ENCODE data around the gene TPRN.

The TPRN gene

GRCh38 chr9:137157618-137158415 is 42.7 kb downstream of the TPRN start:
- peak; percentile 42 for DNase-seq

- DNase-seq: no peak
Measured at GRCh38 chr9:137156567-137157375, 43.8 kb downstream of the TPRN start.

GRCh38 chr9:137152844-137153405 is 47.6 kb downstream of the TPRN start:
- DNase-seq: no peak

- no peak for DNase-seq
Measured at GRCh38 chr9:137150617-137151457, 49.7 kb downstream of the TPRN start.

- DNase-seq: no peak
Measured at GRCh38 chr9:137149942-137150616, 50.5 kb downstream of the TPRN start.

GRCh38 chr9:137149363-137149762 is 51.2 kb downstream of the TPRN start:
- no peak for DNase-seq

- DNase-seq: no peak
Measured at GRCh38 chr9:137148661-137149060, 51.9 kb downstream of the TPRN start.

- no peak for DNase-seq
Measured at GRCh38 chr9:137148242-137148641, 52.3 kb downstream of the TPRN start.

GRCh38 chr9:137147793-137148160 is 52.8 kb downstream of the TPRN start:
- DNase-seq: no peak

- no peak for DNase-seq
Measured at GRCh38 chr9:137147091-137147792, 53.3 kb downstream of the TPRN start.

- no peak for DNase-seq
Measured at GRCh38 chr9:137146527-137146918, 54.0 kb downstream of the TPRN start.

GRCh38 chr9:137145731-137146526 is 54.6 kb downstream of the TPRN start:
- DNase-seq: no peak

- no peak for DNase-seq
Measured at GRCh38 chr9:137143459-137143858, 57.1 kb downstream of the TPRN start.

GRCh38 chr9:137141976-137142936 is 58.3 kb downstream of the TPRN start:
- no peak for DNase-seq
